GM21360 (cell line): ENCODE measurements around the gene PRKCH.
A peak's percentile ranks its signal among the peaks of the same experiment; 100 is the strongest.
"Not testable (repeated sequence)": the region's sequence is repeated elsewhere in the genome, so short reads cannot be mapped to it uniquely, and the experiment has no call there.

Experiments used
- ATAC-seq: cut with Tn5 transposase; IDR thresholded peaks from one replicate; pipeline ENCODE4 v1.9.1; 2021; ENCODE audit warnings: mild to moderate bottlenecking, moderate library complexity; ENCODE audit not compliant: unreplicated experiment

The PRKCH gene

DNA sequence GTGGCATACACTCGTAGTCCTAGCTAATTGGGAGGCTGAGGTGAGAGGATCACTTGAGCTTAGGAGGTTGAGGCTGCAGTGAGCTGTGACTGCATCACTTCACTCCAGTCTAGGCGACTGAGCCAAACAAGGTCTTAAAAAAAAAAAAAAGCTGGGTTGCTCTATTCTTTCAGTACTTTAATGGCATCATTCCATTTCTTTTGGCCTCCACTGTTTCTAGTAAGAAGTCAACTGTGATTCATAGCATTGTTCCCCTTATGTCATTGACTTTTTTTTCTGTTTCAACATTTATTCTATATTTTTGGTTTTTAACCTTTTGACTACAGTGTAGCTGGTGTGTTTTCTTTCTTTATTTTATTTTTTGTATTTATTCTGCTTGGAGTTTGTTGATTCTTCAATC is 16.7 kb upstream of the PRKCH start:
- no peak for ATAC-seq

DNA sequence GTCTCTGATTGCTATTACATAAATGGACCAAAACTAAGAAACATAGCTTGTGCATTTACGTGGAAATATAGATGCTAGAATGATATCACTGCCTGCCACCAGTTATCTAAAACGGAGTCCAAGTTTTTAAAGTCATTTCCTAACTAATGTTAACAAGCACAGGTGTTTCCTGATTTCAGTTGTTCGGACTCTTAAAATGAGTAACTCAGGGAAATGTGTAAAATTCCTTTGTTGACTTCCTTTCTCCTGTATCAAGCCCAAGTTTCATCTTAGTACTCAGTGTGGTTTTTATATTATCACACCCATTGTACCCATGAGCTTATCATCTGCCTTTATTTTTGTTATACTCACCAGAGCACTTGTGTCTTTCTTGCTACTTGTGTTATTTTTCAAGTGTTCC is 13.2 kb upstream of the PRKCH start:
- ATAC-seq = no peak

DNA sequence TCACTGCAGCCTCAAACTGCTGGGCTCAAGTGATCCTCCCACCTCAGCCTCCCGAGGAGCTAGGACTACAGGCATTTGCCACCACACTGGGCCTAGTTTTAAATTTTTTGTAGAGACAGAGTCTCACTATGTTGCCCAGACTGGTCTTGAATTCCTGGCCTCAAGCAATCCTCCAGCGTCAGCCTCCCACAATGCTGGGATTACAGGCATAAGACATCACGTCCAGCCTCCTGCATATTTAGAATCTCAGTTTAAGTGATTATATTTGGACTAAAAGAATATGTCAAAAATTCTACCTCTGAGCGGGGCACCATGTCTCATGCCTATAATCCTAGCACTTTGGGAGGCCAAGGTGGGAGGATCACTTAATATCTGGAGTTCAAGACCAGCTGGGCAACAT is 12.7 kb upstream of the PRKCH start:
- ATAC-seq = not testable (repeated sequence)

DNA sequence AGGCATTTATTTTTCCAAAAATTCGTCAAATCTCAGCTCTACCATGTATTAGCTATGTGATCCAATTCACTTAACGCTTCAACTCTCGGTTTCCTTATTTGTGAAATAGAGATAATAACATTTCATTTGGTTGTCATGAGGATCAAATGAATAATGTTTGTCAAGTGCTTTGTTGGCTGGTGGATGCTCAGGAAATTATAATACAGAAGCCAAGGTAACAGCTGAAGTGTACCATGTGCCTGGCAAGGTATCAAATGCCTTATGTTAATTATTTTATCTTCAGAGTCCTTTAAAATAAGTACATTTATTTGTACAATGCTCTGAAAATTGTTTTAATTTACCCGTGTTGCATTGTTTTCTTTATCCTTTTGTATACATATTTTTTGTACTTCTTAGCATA is 6.1 kb upstream of the PRKCH start:
- no peak for ATAC-seq

DNA sequence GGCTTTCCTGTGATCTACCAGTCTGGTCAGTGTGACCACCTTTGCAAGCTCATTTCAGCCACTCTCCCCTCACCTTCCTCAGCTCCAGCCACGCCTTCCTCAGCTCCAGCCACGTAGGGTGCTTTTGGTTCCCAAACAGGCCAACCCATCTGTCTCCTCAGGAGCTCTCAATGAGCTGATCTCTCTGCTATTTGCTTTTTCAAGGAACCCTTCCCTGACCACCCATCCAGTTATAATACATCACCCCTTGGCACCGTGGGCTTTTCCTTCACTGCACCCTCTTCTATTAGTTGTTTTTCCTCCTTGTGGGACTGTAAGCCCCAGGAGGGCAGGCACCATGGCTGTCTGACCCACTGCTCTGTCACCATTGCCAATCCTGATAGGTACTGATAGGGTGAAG is 2.3 kb upstream of the PRKCH start:
- no peak for ATAC-seq

DNA sequence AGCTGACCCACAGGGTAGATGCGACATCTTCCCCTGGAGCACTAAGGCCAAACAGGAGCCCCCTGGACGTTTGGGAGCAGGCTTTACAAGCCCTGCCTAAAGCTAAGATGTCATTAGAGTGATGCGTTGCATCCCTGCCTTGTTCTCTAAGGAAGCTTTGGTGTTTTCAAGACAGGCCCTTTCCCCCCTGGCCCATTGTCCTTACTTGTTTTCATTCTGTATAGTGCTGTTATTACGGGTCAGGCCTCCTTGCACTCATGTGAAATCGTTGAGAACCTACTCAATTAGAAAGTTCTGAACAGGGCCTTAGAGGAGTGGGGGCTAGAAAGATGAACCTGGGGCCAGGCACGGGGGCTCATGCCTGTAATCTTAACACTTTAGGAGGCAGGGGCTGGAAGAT is 1.7 kb upstream of the PRKCH start:
- no peak for ATAC-seq

DNA sequence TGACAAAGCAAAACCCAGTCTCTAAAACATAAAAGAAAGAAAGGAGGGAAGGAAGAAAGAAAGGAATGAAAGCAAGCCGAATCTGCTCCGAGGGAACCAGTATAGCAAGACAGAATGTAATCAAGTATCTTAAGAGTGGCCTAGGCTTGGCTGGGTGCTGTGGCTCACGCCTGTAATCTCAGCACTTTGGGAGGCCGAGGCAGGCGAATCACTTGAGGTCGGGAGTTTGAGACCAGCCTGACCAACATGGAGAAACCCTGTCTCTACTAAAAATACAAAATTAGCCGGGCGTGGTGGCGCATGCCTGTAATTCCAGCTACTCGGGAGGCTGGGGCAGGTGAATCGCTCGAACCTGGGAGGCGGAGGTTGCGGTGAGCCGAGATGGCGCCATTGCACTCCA is 1.2 kb upstream of the PRKCH start:
- ATAC-seq = not testable (repeated sequence)

DNA sequence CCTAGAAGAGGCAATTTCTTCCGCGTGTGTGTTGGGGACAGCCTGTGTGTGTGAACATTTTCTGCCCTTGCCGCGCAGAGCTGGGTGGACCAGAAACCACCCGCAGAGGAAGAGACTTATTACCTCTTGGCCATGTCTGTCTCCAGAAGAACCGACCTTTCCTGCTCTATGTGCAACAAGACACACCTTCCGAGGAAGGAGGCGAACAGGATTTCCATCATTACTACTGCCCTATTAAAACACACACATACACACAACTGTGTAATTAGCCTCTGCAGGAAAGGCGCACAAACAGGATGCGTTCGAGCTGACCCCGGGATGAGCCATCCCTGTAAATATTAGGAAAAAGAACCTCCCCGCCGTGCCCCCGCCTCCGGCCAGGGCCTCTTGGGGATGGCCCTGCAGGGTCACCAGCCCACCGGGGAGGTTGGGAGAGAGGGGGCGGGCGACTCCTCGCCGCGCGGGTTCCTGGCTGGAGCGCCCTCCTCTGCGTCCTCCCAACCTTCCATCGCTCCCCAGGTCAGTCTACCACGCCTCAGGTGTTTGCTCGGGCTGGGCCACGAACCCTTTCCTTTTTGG is 484 bp upstream of the PRKCH start:
- no peak for ATAC-seq

DNA sequence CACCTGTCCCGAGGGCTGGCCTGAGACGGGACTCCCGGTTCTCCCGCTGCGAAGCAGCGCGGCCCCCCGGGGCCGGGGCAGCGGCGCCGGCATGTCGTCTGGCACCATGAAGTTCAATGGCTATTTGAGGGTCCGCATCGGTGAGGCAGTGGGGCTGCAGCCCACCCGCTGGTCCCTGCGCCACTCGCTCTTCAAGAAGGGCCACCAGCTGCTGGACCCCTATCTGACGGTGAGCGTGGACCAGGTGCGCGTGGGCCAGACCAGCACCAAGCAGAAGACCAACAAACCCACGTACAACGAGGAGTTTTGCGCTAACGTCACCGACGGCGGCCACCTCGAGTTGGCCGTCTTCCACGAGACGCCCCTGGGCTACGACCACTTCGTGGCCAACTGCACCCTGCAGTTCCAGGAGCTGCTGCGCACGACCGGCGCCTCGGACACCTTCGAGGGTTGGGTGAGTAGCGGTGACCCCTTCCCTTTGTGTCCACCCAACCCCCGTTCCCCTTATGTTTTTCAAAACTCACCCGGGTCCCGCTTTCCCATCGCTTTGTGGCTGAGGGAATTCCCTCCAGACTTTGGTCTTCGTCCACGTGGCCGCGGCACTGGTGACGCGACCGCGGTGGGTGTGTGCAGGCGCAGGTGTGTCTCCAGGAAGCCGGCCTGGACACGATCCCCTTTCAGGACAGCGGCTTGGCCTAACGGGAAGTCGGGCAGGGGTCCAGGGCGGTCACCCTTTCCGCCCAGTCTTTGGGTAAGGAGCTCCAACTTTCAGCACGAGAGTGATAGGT is 826 bp downstream of the PRKCH start:
- peak; percentile 23 for ATAC-seq

DNA sequence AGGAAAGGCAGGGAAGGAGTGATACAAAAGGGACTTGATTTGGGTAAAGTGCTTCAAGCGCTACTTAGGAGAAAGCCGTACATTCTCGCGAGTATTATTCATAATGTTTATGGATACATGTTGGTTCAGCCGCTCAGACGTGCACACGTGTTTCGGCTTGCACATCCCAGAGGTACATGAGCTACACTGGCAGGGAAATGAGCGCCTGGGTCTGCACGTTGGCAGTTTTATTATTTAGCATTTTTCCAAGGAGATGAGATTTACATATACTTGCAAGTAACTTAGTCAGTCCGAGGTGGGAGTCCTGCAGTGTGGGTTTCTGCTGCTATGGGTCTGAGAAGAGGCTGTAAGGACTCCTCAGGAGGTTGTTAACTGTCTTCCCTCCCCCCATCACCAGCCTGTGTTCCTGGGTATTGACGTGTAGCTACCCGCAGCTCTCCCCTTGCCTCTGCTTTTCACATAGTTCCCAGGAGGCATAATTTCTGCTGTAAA is 1.5 kb downstream of the PRKCH start:
- peak; percentile 23 for ATAC-seq

DNA sequence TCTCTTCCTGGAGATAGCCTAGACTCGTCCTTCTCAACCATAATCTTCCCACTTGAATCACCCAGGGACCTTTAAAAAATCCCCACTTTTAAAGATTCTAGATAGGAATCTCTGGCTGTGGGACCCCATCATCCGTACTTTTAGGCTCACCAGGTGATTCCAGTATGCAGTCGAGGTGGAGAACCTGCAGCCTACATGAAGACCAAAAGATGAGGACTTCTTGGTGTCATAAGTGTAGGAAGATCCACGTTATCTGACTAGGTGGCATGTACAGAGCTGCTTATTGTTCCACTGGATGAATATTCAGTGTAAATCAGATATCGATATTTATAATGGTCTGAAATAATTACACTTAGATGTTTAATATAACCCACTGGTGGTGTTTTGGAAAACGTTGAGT is 2.6 kb downstream of the PRKCH start:
- ATAC-seq = no peak

DNA sequence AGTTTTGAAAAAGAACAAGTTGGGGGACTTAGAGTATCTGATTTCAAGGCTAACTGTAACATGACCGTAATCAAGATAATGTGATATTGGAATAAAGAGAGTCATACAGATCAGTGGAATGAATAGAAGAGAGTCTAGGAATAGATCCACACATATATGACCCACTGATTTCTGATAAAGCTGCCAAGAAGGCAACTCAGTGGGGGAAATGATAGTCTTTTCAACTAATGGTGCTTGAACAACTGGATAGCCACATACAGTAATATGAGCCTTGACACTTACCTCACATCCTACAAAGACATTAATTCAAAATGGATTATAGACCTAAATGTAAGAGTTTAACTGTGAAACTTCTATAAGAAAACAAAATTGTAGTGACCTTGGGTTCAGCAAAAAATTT is 3.8 kb downstream of the PRKCH start:
- no peak for ATAC-seq

DNA sequence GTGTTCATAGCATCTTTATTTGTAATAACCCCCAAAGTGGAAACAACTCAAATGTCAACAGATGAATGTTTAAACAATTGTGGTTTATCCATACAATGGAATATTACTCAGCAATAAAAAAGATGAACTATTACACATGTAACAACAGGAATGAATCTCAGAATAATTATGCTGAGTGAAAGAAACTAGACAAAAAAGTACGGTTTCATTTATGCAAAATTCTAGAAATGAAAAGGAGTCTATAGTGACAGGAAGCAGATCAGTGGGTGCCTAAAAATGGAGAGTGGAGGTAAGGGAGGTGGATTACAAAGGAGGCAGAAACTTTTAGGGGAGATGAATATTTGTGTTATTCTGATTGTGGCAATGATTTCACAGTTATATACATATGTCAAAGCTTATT is 4.8 kb downstream of the PRKCH start:
- no peak for ATAC-seq

DNA sequence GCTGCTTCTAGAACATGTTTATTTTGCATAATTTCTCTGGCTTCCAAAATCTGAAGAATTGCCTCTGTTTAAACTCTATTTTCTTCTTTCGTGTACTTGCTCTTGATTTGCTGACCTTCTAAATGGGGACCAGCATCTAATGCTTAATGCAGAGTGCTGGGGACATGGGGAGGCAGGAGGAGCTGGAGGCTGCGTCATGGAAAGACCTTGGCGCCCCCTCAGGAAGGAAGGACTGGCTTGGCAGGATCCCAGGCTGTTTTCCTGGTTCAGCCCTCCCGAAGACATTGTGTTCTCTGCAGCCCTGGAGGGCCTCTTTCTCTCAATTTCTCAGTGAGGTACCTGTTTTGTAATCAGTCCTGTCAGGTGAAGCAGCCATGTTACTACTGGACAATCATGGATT is 5.5 kb downstream of the PRKCH start:
- ATAC-seq = no peak

DNA sequence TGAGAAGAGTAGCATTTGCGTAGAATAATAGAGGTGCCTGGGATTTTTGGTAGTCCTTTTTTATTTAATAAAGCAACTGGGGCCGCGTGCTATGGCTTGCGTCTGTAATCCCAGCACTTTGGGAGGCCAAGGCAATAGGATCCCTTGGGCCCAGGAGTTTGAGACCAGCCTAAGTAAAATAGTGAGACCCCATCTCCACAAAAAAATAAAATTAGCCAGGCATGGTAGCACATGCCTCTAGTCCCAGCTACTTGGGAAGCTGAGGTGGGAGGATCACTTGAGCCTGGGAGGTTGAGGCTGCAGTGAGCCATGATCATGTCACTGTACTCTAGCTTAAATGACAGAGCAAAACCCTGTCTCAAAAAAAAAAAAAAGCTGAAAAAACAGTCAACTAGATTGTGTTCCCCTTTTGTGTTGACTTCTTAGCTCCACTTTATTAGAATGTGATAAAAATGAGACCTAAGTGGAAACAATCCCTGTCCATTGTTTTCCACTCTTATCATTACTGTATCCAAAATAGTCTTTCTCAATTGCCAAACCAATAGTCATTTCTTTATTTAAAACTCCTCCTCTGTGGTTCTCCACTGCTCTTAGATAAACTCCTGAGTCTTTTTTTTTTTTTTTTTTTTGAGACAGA is 7.4 kb downstream of the PRKCH start:
- ATAC-seq = no peak

DNA sequence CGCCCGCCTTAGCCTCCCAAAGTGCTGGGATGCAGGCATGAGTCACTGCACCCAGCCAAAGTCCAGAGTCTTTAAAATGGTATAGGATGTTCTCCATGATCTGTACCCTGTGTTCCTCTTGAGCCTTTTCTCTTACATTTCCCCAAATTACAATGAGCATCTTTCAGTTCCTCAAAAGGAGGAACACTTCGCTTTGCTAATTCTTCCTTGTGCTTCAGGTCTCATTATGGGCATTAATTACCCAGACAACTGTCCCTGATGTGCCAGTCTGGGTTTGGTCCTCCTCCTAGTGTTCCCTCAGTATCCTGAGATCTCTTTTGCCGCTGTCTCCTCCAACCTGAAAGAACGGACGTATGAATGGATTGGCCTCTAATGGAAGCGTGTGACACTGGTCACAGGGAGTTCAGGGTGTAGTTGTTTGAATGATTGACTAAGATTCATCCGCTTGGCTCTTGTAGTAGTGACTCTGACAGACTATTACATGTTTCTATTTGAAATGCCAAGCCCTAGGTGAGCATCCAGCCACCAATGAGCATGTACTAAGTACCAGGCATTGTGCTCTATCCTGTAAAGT is 8.2 kb downstream of the PRKCH start:
- peak; percentile 62 for ATAC-seq

DNA sequence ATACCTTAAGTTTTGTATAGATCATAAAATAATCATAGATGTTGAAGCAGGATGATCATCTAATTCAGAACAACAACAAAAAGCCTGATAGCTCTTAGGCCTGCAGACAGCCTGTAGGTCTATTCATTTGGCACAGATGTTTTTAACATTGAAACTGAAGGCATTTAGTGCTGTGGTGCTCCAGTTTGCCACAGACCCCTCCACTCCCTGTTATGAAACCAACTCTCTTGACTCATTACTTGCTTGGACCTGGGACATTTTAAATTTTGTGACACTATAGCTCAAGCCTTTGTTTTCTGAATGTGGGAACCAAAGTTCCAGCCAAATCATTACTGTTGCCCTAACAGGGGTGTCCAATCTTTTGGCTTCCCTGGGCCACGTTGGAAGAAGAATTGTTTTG is 9.1 kb downstream of the PRKCH start:
- peak; percentile 45 for ATAC-seq

DNA sequence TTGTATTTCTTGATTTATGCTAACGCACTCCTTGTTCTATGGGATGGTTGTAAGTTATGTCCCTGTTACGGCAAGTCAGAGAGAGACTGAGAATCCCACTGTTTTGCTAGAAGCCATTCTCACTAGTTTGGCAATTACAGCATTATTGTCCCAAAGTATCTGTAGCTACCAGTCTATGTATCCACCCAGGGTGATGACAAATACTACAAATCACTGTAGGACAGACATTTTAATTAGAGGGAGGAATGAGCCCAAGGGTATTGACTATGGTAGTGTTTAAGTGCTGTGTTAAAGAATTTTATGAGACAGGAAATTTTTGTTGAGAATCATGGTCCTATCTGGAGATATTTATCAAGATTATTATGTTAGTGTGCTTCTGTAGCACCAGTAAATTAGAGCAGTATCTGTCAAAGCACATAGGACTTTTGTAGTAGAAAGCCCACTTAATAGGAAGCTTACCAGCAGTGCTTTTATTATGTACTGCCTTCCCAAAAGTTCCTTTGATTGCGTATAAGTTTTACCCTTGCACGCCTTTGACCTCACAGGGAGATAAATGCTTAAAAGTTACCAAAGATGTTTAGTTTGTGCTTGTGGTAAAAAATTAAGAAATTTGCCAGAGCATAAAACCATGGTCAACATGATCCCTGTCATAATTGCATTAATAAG is 10.7 kb downstream of the PRKCH start:
- no peak for ATAC-seq

DNA sequence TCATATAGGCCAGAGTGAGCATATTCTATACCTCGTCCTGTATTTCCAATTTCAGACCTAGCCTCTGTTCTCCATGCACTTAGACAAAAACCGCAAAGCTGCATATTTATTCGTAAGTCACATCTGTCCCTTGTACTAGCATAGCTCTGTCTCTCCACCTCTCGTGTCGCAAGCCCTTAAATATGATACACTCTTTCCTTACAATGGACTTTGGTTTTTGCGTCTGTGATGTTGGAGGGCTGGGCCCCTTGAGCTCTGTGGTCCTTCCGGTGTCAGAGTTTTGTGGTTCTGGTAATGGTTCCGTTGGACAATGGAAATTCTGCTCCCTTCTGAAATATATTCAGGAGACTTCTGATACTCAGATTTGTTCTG is 11.3 kb downstream of the PRKCH start:
- no peak for ATAC-seq

DNA sequence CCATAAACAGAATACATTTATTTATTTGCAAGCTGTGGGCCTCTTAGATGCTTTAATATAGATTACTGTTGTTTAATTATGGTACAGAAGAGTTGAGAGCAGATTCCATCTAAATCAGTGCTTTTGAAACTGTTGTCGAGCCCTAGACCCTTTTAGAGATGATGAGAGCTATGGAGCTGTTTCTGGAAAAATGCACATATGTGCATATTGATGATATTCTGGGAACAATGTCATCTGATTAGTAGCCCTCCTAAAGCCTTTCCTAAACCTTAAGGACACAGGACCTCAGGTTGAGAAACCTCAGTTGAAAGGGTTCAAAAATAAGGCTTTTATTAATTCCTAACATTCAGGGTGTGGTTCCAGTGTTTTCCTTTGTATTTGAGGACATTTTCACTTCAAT is 11.7 kb downstream of the PRKCH start:
- no peak for ATAC-seq

DNA sequence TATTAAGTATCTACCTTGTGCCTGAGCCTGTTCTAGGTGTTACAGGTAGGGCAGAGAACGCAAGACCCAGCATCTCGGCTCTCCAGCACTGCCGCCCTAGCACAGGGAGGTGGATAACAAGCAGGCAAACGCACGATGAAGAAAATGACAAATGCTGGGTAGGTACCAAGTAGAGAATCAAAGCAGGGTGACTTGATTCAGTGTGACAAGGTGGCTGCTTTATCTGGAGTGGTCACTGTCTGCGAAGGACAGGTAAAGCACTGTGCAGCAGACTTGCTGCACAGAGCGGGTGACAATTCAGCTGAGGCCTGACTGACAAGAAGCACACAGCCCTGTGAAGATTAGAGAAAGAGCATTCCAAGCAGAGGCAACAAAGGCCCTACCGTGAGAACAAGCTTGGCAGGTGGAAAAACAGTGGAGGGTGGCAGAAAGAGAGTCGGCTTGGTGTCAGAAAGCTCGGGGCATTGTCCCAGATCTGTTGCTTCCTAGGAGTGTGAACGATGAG is 12.9 kb downstream of the PRKCH start:
- no peak for ATAC-seq
